H9 (cell line): Measurements from ENCODE around the gene SMYD4. TPM values are rescaled to one million over a fixed set of nuclear protein-coding genes. Genes with fewer than 3 reads are reported as not detected.

ENCODE experiments used
- DNase-seq: peaks from one replicate; pipeline ENCODE4 v3.0.0-alpha.2; 2017
- H2AFZ ChIP-seq: one replicate; pipeline ENCODE4 v1.6.1; 2013; ENCODE audit warnings: mild to moderate bottlenecking, low read length, control low read depth, moderate library complexity
- H2AK5ac ChIP-seq: 2 replicates; pipeline ENCODE4 v1.6.1; 2013; ENCODE audit warnings: low read length, control low read depth, mixed read lengths; ENCODE audit not compliant: insufficient read length
- H2BK120ac ChIP-seq: one replicate; pipeline ENCODE4 v1.6.1; 2013; ENCODE audit warnings: low read depth, mild to moderate bottlenecking, low read length, control low read depth, inconsistent platforms; ENCODE audit not compliant: poor library complexity, severe bottlenecking
- H2BK12ac ChIP-seq: 2 replicates; pipeline ENCODE4 v1.6.1; 2013; ENCODE audit warnings: low read length, control low read depth, mixed read lengths, low read depth; ENCODE audit not compliant: insufficient read length
- H2BK15ac ChIP-seq: 2 replicates; pipeline ENCODE4 v1.6.1; 2013; ENCODE audit warnings: low read depth, low read length, control low read depth
- H2BK20ac ChIP-seq: one replicate; pipeline ENCODE4 v1.6.1; 2013; ENCODE audit warnings: low read depth, mild to moderate bottlenecking, low read length, control low read depth, inconsistent platforms; ENCODE audit not compliant: poor library complexity, severe bottlenecking
- H2BK5ac ChIP-seq: 2 replicates; pipeline ENCODE4 v1.6.1; 2013; ENCODE audit warnings: low read length, control low read depth, mixed read lengths; ENCODE audit not compliant: insufficient read length
- H3K14ac ChIP-seq: 2 replicates; pipeline ENCODE4 v1.6.1; 2013; ENCODE audit warnings: low read length, control low read depth; ENCODE audit not compliant: insufficient read depth
- H3K18ac ChIP-seq: 2 replicates; pipeline ENCODE4 v1.6.1; 2013; ENCODE audit warnings: low read depth, mild to moderate bottlenecking, mixed read lengths, low read length, control low read depth; ENCODE audit not compliant: insufficient read length
- H3K23ac ChIP-seq: 2 replicates; pipeline ENCODE4 v1.6.1; 2013; ENCODE audit warnings: low read length, control low read depth, mixed read lengths, low read depth; ENCODE audit not compliant: insufficient read length
- H3K23me2 ChIP-seq: 2 replicates; pipeline ENCODE4 v1.6.1; 2013; ENCODE audit warnings: low read depth, mild to moderate bottlenecking, mixed read lengths, low read length, control low read depth; ENCODE audit not compliant: insufficient read length, poor library complexity, severe bottlenecking
- H3K27ac ChIP-seq: 2 replicates; pipeline ENCODE4 v1.5.1; 2013; ENCODE audit warnings: low read length, control low read depth, mixed read lengths, low read depth; ENCODE audit not compliant: insufficient read length
- H3K27me3 ChIP-seq: 2 replicates; pipeline ENCODE4 v1.6.1; 2013; ENCODE audit warnings: low read length, control low read depth, inconsistent platforms; ENCODE audit not compliant: insufficient read depth
- H3K4ac ChIP-seq: 2 replicates; pipeline ENCODE4 v1.6.1; 2013; ENCODE audit warnings: low read depth, mild to moderate bottlenecking, control low read depth, inconsistent platforms, low read length, moderate library complexity
- H3K4me1 ChIP-seq: 2 replicates; pipeline ENCODE4 v1.6.1; 2013; ENCODE audit warnings: low read length, control low read depth, inconsistent platforms; ENCODE audit not compliant: insufficient read depth
- H3K4me2 ChIP-seq: 2 replicates; pipeline ENCODE4 v1.6.1; 2013; ENCODE audit warnings: low read length, control low read depth, mixed read lengths; ENCODE audit not compliant: insufficient read length, insufficient read depth
- H3K56ac ChIP-seq: 2 replicates; pipeline ENCODE4 v1.6.1; 2013; ENCODE audit warnings: low read depth, mild to moderate bottlenecking, mixed read lengths, low read length, control low read depth; ENCODE audit not compliant: insufficient read length
- H3K79me1 ChIP-seq: 2 replicates; pipeline ENCODE4 v1.6.1; 2013; ENCODE audit warnings: low read depth, mild to moderate bottlenecking, moderate library complexity, low read length, control low read depth, inconsistent platforms; ENCODE audit not compliant: insufficient read depth, poor library complexity, severe bottlenecking
- H3K79me2 ChIP-seq: 2 replicates; pipeline ENCODE4 v1.6.1; 2013; ENCODE audit warnings: low read length, control low read depth, inconsistent platforms; ENCODE audit not compliant: insufficient read depth
- H3K9ac ChIP-seq: 2 replicates; pipeline ENCODE4 v1.6.1; 2013; ENCODE audit warnings: low read length, control low read depth, mixed read lengths; ENCODE audit not compliant: insufficient read length; ENCODE audit errors: extremely low read depth
- H3K9me3 ChIP-seq: one replicate; pipeline ENCODE4 v1.6.1; 2013; ENCODE audit warnings: low read depth, low read length, inconsistent platforms; ENCODE audit not compliant: control insufficient read depth
- H3T11ph ChIP-seq: one replicate; pipeline ENCODE4 v1.6.1; 2013; ENCODE audit warnings: mild to moderate bottlenecking, low read length, control low read depth, inconsistent platforms
- H4K20me1 ChIP-seq: one replicate; pipeline ENCODE4 v1.6.1; 2013; ENCODE audit not compliant: control insufficient read depth, insufficient read length, insufficient read depth
- H4K5ac ChIP-seq: 2 replicates; pipeline ENCODE4 v1.6.1; 2013; ENCODE audit warnings: low read depth, mild to moderate bottlenecking, mixed read lengths, low read length, control low read depth; ENCODE audit not compliant: insufficient read length
- H4K8ac ChIP-seq: replicated peaks from 2 replicates; pipeline ENCODE4 v1.6.1; 2013; ENCODE audit warnings: low read length, control low read depth, mixed read lengths, low read depth; ENCODE audit not compliant: insufficient read length
- H4K91ac ChIP-seq: 2 replicates; pipeline ENCODE4 v1.6.1; 2013; ENCODE audit warnings: low read depth, mild to moderate bottlenecking, moderate library complexity, mixed read lengths, low read length, control low read depth; ENCODE audit not compliant: insufficient read length
- H3K27ac Mint-ChIP-seq, 3 experiments: 2 replicates in 2 of 3; 3 replicates in 1 of 3; pipeline ENCODE4 v1.8.0; 2020 to 2021; ENCODE audit warnings: mixed read lengths in 3 of 3, mild to moderate bottlenecking in 1 of 3, moderate library complexity in 1 of 3
- H3K27me3 Mint-ChIP-seq: 2 replicates; pipeline ENCODE4 v1.8.0; 2021; ENCODE audit warnings: low read depth, mild to moderate bottlenecking, moderate library complexity, mixed read lengths
- H3K36me3 Mint-ChIP-seq, 3 experiments: 2 replicates in 2 of 3; 3 replicates in 1 of 3; pipeline ENCODE4 v1.8.0; 2020 to 2021; ENCODE audit warnings: low read depth in 3 of 3, mixed read lengths in 3 of 3; ENCODE audit not compliant: insufficient read depth in 1 of 3
- H3K4me1 Mint-ChIP-seq, 2 experiments: 2 replicates each; pipeline ENCODE4 v1.8.0; 2020; ENCODE audit warnings: mixed read lengths in 2 of 2
- H3K4me3 Mint-ChIP-seq, 2 experiments: 2 replicates in 1 of 2; 3 replicates in 1 of 2; pipeline ENCODE4 v1.8.0; 2020 to 2021; ENCODE audit warnings: mild to moderate bottlenecking in 2 of 2, mixed read lengths in 2 of 2, moderate library complexity in 1 of 2
- H3K9me3 Mint-ChIP-seq, 2 experiments: 2 replicates in 1 of 2; 3 replicates in 1 of 2; pipeline ENCODE4 v1.8.0; 2020; ENCODE audit warnings: mild to moderate bottlenecking in 2 of 2, mixed read lengths in 2 of 2, moderate library complexity in 1 of 2
- WGBS: extraction: QIAGEN DNeasy Blood & Tissue Kit; methylation state at CpG from one replicate; pipeline ENCODE4 v1.1.7; 2013; ENCODE audit warnings: missing lambda C conversion rate, low lambda C conversion rate, mixed read lengths; ENCODE audit not compliant: insufficient read length; ENCODE audit errors: extremely low coverage; 5-methylcytosine and 5-hydroxymethylcytosine counted together
- total RNA-seq: library from RNA; stranded (reverse); gene quantifications from 2 replicates; pipeline ENCODE4 v1.2.1, GENCODE V29; 2021
- TF ChIP-seq, protein P1 (sequence below): fragments of 200-600 bp; sonication (generic); conservative IDR thresholded peaks from 3 replicates; pipeline ENCODE4 v1.8.0; 2021; ENCODE audit warnings: antibody characterized with exemption, mild to moderate bottlenecking

The SMYD4 gene
- total RNA-seq, 1 experiment from 2014 or later = 28.8 TPM

DNA sequence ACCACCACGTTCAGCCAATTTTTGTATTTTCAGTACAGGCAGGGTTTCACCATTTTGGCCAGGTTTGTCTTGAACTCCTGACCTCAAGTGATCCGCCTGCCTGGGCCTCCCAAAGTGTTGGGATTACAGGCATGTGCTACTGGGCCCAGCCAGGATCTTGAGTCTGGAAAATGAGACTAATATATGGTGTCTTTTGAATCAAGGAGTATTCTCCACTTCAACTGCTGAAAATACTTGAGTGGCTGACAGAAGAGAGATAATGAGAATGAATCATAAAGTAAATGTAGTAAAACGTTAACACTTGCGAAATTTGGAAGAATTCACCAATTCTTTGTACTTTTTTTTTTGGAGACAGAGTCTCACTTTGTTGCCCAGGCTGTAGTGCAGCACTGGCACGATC is 16.6 kb downstream of the SMYD4 start:
- no peaks in the 10 kb centered on the region for H3K9me3 ChIP-seq
- Mint-ChIP-seq H3K9me3 (no peaks in the 10 kb centered on the region), H3K36me3 (peaks cover 18 to 40% (median 39%) of the 10 kb centered on the region in 3 experiments), H3K27me3 (no peaks in the 10 kb centered on the region), H3K4me1 (no peaks in the 10 kb centered on the region), H3K27ac (peak overlapping the region in 1 of 3 experiments; percentile 60; a peak in 1 of 7 replicates), H3K4me3 (no peak overlapping the region)
- no peak overlapping the region for H2AK5ac ChIP-seq
- DNase-seq = no peak
- H4K8ac ChIP-seq = no peak overlapping the region
- no peaks in the 10 kb centered on the region for H3K4me1 ChIP-seq
- no peak overlapping the region for H3K9ac ChIP-seq
- no peak overlapping the region for H4K91ac ChIP-seq
- no peak overlapping the region for H3K27ac ChIP-seq
- H2BK15ac ChIP-seq = no peak overlapping the region
- H3K56ac ChIP-seq = no peak overlapping the region
- no peaks in the 10 kb centered on the region for H3K23me2 ChIP-seq
- no peak overlapping the region for H2BK20ac ChIP-seq
- H3K79me2 ChIP-seq = no peaks in the 10 kb centered on the region
- H3K18ac ChIP-seq = no peak overlapping the region
- TF ChIP-seq, protein P1, sequence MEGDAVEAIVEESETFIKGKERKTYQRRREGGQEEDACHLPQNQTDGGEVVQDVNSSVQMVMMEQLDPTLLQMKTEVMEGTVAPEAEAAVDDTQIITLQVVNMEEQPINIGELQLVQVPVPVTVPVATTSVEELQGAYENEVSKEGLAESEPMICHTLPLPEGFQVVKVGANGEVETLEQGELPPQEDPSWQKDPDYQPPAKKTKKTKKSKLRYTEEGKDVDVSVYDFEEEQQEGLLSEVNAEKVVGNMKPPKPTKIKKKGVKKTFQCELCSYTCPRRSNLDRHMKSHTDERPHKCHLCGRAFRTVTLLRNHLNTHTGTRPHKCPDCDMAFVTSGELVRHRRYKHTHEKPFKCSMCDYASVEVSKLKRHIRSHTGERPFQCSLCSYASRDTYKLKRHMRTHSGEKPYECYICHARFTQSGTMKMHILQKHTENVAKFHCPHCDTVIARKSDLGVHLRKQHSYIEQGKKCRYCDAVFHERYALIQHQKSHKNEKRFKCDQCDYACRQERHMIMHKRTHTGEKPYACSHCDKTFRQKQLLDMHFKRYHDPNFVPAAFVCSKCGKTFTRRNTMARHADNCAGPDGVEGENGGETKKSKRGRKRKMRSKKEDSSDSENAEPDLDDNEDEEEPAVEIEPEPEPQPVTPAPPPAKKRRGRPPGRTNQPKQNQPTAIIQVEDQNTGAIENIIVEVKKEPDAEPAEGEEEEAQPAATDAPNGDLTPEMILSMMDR = no peak
- no peak overlapping the region for H3K4ac ChIP-seq
- no peak overlapping the region for H2BK12ac ChIP-seq
- H2AFZ ChIP-seq = no peak overlapping the region
- no CpG with 5 or more reads among the region's 5 CpGs for WGBS
- peaks cover 3% of the 10 kb centered on the region for H3K79me1 ChIP-seq
- H2BK120ac ChIP-seq = no peak overlapping the region
- H4K20me1 ChIP-seq = no peaks in the 10 kb centered on the region
- H3K27me3 ChIP-seq = no peaks in the 10 kb centered on the region
- no peak overlapping the region for H2BK5ac ChIP-seq
- H3K14ac ChIP-seq = no peak overlapping the region
- no peak overlapping the region for H3K23ac ChIP-seq
- no peak overlapping the region for H3T11ph ChIP-seq
- no peak overlapping the region for H3K4me2 ChIP-seq
- no peak overlapping the region for H4K5ac ChIP-seq
